ENCODE measurements around the gene ZNF688. TPM values are rescaled to one million over a fixed set of nuclear protein-coding genes. Genes with fewer than 3 reads are reported as not detected.

The ZNF688 gene
- total RNA-seq, 1 experiment from 2014 or later, result 3.6 TPM

DNA sequence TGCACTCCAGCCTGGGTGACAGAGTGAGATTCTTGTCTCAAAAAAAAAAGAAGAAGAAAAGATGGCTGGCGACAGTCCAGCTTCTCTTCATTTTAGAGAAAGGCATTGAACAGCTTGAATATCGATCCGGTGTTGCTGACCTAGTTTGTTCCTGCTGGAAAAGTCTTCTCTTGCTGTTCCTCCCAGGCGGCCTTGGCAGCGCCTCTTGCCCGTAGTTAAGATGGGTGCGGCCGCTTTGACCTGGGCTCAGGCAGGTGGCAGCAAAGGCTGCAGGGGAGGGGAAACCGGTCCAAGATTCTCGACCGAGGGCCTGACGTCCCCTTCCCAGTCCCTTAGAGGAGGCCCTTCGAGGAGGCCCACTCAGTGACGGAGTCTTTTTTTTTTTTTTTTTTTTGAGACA lies 9.5 kb downstream of the ZNF688 start:
- no TSS peak for BruUV-seq (replicated peaks)
- H4K20me1 ChIP-seq (ENCODE audit: insufficient read depth), result no peaks in the 10 kb centered on the region
- H3K9me3 ChIP-seq (ENCODE audit: control insufficient read depth in 1 of 2, insufficient read depth in 1 of 2, low read depth in 1 of 2, low read length in 2 of 2), result no peaks in the 10 kb centered on the region
- CTCF ChIA-PET, result no interaction called here
- ATAC-seq, result no peak
- H3K4me1 ChIP-seq (ENCODE audit: control insufficient read depth in 1 of 2, insufficient read depth in 2 of 2, low read length in 2 of 2), result peaks cover 10 to 20% of the 10 kb centered on the region in 2 experiments
- H3K79me2 ChIP-seq (ENCODE audit: insufficient read depth, low read length), result peaks cover 7% of the 10 kb centered on the region; the same call in 1 of the 2 replicates
- no peak overlapping the region for H3K27ac ChIP-seq (ENCODE audit: low read depth, low read length)
- no peak overlapping the region for H3K4me2 ChIP-seq (ENCODE audit: low read length)
- POLR2A ChIA-PET, result no interaction called here
- H3K36me3 ChIP-seq (ENCODE audit: control insufficient read depth in 1 of 2, insufficient read depth in 2 of 2, low read length in 2 of 2), result no peaks in the 10 kb centered on the region
- RAD21 ChIA-PET (ENCODE audit: low non-redundant PET in 1 of 2, low total read pairs in 2 of 2, uncharacterized antibody in 2 of 2, unreplicated experiment in 2 of 2), result no interaction called here
- H3K27me3 ChIP-seq (ENCODE audit: insufficient read depth, low read length), result no peaks in the 10 kb centered on the region
- TF ChIP-seq ELF1 (IDR thresholded peaks at IDR 0.05; ENCODE audit: borderline replicate concordance, low read depth) (no peak), SIN3A (IDR thresholded peaks at IDR 0.05; ENCODE audit: low read depth) (no peak), POLR2AphosphoS5 (IDR thresholded peaks at IDR 0.05; ENCODE audit: low read depth, low read length) (no peak), CEBPB (IDR thresholded peaks at IDR 0.05; ENCODE audit: low read depth) (no peak), EZH2 (IDR thresholded peaks at IDR 0.05) (no peak), FOSL1 (IDR thresholded peaks at IDR 0.05; ENCODE audit: low read depth) (no peak), RAD21 (IDR thresholded peaks at IDR 0.05; ENCODE audit: low read depth) (no peak), JUND (IDR thresholded peaks at IDR 0.05) (no peak), EZH2phosphoT487 (IDR thresholded peaks at IDR 0.05; ENCODE audit: borderline replicate concordance) (no peak), POLR2A (IDR thresholded peaks at IDR 0.05; ENCODE audit: borderline replicate concordance, extremely low read depth, insufficient read depth, insufficient read length) (no peak)
- TF ChIP-seq, protein P1, sequence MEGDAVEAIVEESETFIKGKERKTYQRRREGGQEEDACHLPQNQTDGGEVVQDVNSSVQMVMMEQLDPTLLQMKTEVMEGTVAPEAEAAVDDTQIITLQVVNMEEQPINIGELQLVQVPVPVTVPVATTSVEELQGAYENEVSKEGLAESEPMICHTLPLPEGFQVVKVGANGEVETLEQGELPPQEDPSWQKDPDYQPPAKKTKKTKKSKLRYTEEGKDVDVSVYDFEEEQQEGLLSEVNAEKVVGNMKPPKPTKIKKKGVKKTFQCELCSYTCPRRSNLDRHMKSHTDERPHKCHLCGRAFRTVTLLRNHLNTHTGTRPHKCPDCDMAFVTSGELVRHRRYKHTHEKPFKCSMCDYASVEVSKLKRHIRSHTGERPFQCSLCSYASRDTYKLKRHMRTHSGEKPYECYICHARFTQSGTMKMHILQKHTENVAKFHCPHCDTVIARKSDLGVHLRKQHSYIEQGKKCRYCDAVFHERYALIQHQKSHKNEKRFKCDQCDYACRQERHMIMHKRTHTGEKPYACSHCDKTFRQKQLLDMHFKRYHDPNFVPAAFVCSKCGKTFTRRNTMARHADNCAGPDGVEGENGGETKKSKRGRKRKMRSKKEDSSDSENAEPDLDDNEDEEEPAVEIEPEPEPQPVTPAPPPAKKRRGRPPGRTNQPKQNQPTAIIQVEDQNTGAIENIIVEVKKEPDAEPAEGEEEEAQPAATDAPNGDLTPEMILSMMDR (IDR thresholded peaks at IDR 0.05 in 2 of 3, conservative IDR thresholded peaks at IDR 0.05 in 1 of 3; ENCODE audit: borderline replicate concordance in 1 of 3, insufficient read depth in 1 of 3, low read depth in 2 of 3, low read length in 2 of 3), result no peak
- TF ChIP-seq, protein P2, sequence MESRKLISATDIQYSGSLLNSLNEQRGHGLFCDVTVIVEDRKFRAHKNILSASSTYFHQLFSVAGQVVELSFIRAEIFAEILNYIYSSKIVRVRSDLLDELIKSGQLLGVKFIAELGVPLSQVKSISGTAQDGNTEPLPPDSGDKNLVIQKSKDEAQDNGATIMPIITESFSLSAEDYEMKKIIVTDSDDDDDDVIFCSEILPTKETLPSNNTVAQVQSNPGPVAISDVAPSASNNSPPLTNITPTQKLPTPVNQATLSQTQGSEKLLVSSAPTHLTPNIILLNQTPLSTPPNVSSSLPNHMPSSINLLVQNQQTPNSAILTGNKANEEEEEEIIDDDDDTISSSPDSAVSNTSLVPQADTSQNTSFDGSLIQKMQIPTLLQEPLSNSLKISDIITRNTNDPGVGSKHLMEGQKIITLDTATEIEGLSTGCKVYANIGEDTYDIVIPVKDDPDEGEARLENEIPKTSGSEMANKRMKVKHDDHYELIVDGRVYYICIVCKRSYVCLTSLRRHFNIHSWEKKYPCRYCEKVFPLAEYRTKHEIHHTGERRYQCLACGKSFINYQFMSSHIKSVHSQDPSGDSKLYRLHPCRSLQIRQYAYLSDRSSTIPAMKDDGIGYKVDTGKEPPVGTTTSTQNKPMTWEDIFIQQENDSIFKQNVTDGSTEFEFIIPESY (IDR thresholded peaks at IDR 0.05; ENCODE audit: extremely low read depth, insufficient replicate concordance, low read length), result no peak
- no peak overlapping the region for H3K9ac ChIP-seq (ENCODE audit: low read length)
- intact Hi-C loops (cut with micrococcal nuclease), result no loop called here
- H2AFZ ChIP-seq (ENCODE audit: low read depth, low read length, poor library complexity, severe bottlenecking), result no peak overlapping the region
- no peak for DNase-seq (ENCODE audit: low read depth, low spot score)
- H3K9me2 ChIP-seq (ENCODE audit: insufficient read depth), result no peaks in the 10 kb centered on the region
- H3K4me3 ChIP-seq (replicated peaks in 1 of 2; ENCODE audit: low read depth in 1 of 2, low read length in 2 of 2), result no peak overlapping the region

Measured in HCT116 (cell line).